Mesenteric fat pad (tissue), 1 donor: Measurements from ENCODE around the gene RABGAP1L. TPM values are rescaled to one million over a fixed set of nuclear protein-coding genes. Genes with fewer than 3 reads are reported as not detected.
"Not testable (repeated sequence)": the region's sequence is repeated elsewhere in the genome, so short reads cannot be mapped to it uniquely, and the experiment has no call there.

Experiments
- DNase-seq: peaks from one replicate; pipeline ENCODE4 v3.0.0-alpha.2; 2020; ENCODE audit warnings: low spot score
- total RNA-seq: library from RNA; stranded (reverse); fragmentation: NEBNext Ultra II Directional; extraction: Animal tissue kit (Norgen Biotek cat#: 25700); gene quantifications from one replicate; pipeline ENCODE4 v1.2.1, GENCODE V29; 2021
- donor health status: DM: yes; HTN: yes; CAD: no.

RABGAP1L gene
- total RNA-seq, 1 donor from 2014 or later = 38.0 TPM

GRCh38 chr1:174289644-174290310, 130.5 kb downstream of the RABGAP1L start:
- DNase-seq = no peak

- no peak for DNase-seq
Observed at GRCh38 chr1:174291059-174291458, 131.7 kb downstream of the RABGAP1L start.

DNA sequence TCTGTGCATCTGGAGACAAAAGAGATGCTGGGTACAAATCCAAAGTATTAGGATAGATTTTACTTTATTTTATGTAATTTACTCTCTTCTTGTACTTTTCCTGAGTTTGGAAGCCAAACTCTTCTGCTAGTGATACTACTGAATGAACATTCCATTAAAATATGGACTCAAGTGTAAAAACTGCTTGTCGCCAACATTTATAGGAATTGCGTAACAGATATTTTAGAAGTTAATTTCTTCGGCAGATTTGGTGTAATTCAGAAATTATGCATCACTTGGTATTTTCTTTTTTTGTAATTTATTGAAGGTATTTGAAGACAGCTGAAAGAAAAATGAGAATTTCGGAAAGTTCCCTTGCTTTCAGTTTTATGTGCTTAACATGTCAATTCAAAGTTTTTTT, 137.0 kb downstream of the RABGAP1L start:
- DNase-seq = no peak

DNA sequence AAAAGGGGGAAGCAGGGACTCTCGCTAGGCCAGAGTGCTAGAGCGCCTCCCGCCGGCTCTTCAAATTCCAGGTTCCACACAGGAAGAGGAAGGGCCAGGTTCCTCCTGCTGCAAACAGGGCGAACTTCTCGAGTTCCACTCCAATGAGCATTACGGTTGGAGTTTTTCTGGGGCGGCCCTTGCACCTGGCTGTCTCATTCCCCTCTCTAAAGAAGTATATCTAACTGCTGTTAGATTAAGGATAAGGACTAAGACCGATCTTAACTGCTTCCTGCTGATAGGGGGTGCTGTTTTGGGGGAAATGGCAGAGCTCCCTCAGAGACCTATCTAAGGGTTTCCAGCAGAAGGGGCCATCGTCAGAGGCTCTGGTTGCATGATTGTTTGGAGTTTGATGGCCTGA, 138.0 kb downstream of the RABGAP1L start:
- DNase-seq = no peak

DNA sequence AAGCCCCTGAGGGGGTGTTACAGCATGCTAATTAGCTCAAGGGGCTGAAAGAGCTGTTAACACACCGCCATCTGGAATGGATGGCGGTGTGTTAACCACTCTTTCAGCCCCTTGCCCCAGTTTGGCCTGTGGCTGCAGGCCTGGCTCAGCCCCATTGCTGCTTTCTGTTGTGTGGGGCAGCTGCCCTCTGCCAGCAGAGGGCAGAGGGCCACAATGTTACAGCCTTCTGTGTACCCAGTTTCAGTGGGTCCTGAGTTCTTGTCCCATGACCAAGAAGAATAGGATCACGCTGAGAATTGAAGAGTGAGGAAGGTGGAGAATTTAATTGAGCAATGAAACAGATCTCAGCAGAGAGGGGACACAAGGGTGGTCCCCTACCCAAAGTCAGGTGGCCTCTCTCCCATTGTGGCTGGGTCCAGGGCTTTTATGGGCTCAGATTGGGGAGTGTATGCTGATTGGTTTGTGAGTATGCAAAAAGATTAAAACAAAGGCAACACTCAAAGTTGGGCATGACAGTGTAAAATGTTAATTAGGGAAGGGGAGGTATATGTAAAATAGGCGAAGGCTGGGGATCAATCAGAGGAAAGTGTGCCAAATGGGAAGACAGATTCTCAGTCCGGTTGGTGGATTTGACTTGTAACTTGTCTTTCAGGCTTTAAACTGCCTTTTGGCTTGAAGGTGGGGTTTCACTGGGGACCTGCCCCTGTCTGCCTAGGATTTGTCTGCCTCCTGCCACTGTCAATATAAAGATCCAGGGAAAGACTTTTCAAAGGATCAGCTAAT, 142.2 kb downstream of the RABGAP1L start:
- no peak for DNase-seq

DNA sequence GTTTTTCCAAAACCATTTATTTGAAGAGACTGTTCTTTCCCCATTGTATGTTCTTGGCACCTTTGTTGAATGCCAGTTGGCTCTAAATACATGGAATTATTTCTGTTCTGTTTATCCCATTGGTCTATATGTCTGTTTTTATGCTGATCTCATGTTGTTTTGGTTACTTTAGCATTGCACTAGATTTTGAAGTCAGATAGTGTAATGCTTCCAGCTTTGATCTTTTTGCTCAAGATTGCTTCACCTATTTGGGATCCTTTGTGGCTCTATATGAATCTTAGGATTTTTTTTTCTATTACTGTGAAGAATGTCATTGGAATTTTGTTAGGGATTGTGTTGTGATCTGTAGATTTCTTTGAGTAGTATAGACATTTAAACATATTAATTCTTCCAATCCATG, 149.3 kb downstream of the RABGAP1L start:
- DNase-seq = no peak

GRCh38 chr1:174309490-174309889, 150.2 kb downstream of the RABGAP1L start:
- no peak for DNase-seq

DNA sequence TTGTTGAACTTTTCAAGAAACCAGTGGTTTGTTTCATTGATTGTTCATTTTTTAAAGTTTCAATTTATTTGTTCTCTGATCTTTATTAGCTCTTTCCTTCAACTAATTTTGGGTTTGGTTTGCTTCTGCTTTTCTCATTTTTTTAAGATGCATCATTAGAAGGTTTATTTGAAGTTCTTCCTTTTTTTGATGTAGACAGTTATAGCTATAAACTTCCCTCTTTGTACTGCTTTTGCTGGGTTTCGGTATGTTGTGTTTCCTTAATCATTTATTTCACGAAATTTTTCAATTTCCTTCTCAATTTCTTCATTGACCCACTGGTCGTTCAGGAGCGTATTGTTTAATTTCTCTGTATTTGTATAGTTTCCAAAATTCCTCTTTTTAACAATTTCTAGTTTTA, 155.1 kb downstream of the RABGAP1L start:
- DNase-seq = no peak

DNA sequence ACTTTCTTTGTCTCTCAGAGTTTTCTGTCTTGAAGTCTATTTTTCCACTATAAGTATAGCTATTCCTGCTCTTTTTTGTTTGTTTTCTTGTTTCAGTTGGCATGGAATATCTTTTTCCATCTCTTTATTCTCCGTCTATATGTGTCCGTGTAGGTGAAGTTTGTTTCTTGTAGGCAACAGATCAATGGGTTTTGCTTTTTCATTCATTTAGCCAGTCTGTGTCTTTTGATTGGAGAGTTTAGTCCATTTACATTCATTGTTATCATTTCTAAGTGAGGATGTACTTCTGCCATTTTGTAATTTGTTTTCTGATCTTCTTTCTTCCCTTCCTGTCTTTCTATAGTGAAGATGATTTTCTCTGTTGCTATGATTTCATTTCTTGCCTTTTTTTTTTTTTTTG, 155.9 kb downstream of the RABGAP1L start:
- DNase-seq = no peak

DNA sequence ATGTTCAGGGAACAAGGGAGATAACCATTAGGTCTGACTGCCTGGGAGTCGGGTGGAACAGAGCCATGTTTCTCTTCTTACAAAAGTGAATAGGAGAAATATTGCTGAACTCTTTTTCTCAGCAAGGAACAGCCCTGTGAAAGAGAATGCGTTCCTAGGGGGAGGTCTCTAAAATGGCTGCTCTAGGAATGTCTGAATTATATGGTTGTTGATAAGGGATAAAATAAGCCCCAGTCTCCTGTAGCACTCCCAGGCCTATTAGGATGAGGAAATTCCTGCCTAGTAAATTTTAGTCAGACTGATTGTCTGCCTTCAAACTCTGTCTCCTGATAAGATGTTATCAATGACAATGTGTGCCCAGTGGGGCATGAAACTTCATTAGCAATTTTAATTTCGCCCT, 161.6 kb downstream of the RABGAP1L start:
- DNase-seq = not testable (repeated sequence)

DNA sequence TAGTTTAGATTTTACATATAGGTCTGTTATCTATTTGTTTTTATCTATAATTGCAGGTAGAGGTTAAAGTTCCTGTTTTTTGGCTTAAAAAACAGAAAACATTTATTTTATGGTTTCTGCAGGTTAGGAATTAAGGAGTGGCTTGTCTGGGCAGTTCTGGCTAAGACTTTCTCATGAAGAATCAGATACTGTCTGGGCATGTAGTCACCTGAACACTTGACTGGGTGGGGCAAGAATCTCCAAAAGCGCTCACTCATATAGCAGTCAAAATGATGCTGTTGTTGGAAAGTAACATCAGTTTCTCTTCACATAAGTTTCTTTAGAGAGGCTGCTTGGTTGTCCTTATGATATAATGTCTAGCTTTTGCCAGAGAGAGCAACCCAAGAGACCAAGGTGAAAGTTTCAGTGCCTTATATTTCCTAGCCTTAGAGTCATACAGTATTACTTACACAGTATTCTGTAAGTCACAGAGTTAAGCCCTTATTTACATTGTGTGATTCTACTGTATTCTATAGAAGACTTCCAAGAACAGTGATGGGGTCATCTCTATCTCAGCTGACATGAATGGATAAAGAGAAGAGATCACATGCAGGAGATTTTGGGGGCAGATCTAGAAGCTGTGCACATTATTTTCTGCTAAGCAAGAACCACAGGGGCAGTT, 163.0 kb downstream of the RABGAP1L start:
- DNase-seq = no peak

DNA sequence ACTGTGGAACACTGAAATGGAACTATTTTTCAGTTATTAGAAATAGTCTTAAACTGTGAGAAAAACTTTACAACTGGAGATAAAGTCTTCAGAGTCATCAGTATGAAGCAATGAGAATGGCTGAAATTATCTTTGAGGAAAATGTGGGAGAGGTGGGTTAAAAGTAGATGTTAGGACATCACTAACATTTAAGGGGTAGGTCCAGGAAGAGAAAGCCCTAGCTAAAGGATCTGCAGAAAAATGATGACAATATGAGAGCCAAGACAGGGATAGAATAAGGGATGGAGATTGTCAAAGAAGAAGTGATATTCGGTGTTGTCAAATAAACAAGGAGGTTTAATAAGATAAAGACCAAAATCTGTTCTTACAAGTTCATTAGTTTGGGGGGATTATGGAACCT, 165.2 kb downstream of the RABGAP1L start:
- DNase-seq = no peak

DNA sequence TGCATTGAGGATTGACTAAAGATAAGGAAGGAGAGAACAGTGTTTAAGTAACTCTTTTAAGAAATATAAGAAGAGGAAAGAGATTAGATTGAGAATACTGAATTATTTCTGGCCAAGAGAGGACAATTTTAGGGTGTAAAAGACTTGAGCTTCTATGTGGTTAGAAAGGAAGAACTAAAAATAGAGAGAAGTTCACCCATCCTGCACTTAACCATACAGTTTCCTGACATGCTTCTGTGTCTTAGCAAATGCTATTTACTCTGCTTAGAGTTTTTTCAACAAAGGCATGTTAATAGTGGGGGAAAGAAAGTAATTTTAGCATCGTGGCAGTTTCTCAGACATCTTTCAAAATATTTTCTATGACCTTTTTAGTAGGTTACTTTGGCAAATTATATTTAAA, 165.6 kb downstream of the RABGAP1L start:
- no peak for DNase-seq

DNA sequence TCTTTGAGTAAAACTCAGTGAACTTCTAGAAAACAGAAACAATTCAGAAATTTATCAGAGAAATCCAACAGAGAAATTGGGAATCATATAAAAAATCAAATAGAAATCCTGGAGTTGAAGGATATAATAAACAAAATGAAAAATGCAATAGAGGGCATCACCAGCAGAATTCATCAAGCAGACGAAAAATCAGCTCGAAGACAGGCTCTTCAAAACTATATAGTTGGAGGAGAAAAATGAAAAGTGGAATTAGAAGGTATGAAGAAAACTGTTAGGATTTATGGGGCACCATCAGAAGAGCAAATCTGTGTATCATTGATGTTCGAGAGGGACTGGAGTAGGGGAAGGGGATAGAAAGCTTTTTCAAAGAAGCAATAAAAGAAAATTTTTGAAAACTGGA, 167.0 kb downstream of the RABGAP1L start:
- DNase-seq = no peak

DNA sequence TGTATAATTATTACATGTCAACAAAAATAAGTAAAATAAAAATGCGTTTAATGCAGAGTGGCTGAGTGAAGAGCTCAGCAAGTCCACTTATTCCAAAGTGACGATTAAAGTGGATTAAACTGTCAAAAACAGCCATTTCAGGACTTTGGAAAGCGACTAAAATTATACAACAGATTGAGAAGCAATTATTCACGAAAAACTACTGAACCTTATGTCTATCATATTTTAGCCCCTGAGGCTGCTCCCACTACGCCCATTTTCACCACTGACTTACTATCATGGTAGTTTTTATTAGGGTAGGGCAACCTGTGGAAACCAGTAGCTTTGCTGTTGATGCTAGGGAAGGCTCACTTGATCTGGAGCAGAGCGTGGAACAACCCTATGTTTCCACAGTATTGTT, 174.1 kb downstream of the RABGAP1L start:
- no peak for DNase-seq

DNA sequence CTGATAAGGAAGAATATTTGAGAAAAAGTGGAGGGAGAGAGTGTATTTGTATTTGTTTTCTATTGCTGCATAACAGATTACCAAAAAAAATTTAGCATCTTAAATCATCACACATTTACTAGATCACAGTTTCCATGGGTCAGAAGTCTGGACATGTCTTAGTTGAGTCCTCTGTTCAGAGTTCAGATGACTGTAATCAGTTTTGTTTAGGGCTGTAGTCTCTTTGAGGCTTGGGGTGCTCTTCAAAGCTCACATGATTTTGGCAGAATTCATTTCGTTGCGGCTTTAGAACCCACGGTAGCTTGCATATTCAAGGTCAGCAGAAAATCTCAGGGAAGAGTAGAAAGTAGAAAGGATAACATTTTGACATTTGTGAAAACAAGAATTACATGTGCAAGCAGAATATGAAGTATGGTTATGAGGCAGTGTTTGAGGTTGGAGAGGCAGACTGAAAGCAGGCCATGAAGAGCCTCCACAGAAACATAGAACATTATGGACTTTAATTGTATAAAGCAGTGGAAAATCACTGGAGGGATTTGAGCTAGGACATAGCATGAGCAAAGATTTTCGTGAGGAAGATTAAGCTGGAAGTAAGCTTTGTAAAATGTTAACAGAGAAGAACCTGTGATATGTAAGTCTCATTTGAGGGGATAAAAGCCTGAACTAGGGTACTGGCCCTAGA, 177.8 kb downstream of the RABGAP1L start:
- DNase-seq = no peak

DNA sequence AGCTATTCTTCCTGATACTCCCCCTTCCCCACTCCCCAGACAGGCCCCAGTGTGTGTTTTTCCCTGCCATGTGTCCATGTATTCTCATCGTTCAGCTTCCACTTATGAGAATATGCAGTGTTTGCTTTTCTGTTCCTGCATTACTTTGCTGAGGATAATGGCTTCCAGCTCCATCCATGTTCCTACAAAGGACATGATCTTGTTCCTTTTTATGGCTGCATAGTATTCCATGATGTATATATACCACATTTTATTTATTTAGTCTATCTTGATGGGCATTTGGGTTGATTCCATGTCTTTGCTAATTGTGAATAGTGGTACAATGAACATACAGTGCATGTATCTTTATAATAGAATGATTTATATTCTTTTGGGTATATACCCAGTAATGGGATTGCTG, 181.1 kb downstream of the RABGAP1L start:
- not testable (repeated sequence) for DNase-seq

- DNase-seq = no peak
Observed at GRCh38 chr1:174344162-174344561, 184.8 kb downstream of the RABGAP1L start.

DNA sequence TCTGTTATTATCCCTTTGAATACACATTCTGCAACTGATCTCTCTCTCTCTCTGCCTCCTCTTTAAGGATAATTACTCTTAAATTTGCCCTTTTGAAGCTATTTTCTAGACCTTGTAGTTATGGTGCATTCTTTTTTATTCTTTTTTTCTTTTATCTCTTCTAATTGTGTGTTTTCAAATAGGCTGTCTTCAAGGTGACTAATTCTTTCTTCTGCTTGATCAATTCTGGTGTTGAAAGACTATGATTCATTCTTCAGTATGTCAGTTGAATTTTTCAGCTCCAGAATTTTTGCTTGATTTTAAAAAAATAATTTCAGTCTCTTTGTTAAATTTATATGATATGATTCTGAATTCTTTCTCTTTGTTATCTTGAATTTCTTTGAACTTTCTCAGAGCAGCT, 192.8 kb downstream of the RABGAP1L start:
- DNase-seq = no peak

GRCh38 chr1:174352883-174353608, 193.7 kb downstream of the RABGAP1L start:
- no peak for DNase-seq

- DNase-seq = no peak
Observed at GRCh38 chr1:174358344-174358743, 199.0 kb downstream of the RABGAP1L start.
